Measurements from ENCODE around the gene TCF25.

The TCF25 gene

DNA sequence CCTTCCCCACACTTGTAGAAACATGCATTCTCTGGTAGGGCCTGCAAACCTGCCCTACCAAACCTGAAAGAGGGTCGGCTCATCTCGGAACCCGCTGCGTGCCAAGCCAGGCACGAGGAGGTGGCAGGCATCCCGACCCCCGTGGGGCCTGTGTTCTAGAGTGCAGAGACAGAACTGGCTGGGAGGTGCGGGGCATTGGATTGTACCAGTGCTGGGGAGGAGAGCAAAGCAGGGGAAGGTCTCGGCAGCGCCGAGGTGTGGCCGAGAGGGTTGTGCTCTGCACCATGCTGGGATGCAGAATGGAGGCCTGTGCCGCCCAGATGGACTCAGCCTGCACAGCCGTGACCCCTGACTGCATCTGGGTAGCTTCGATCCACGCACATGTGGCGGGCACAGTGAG lies 27.5 kb downstream of the TCF25 start:
- Histone ChIP-seq H3K4me1 (ENCODE audit: low read depth, poor library complexity, severe bottlenecking) (no peaks in the 10 kb centered on the region), H3K36me3 (ENCODE audit: insufficient read depth) (0 out of 2 replicates have a peak, but pooled peaks cover 2% of the 10 kb centered on the region), H3K4me3 (IDR thresholded peaks at IDR 0.05; ENCODE audit: insufficient read depth, low read depth, low read length) (no peak overlapping the region), H2AFZ (ENCODE audit: low read depth) (no peak overlapping the region), H3K9ac (no peak overlapping the region), H3K27ac (no peak overlapping the region), H3K27me3 (ENCODE audit: insufficient read depth, low read depth) (no peaks in the 10 kb centered on the region), H4K20me1 (ENCODE audit: insufficient read depth) (no peaks in the 10 kb centered on the region), H3K4me2 (no peak overlapping the region), H3K79me2 (ENCODE audit: insufficient read depth, low read depth) (no peaks in the 10 kb centered on the region)
- TF ChIP-seq, protein P1, sequence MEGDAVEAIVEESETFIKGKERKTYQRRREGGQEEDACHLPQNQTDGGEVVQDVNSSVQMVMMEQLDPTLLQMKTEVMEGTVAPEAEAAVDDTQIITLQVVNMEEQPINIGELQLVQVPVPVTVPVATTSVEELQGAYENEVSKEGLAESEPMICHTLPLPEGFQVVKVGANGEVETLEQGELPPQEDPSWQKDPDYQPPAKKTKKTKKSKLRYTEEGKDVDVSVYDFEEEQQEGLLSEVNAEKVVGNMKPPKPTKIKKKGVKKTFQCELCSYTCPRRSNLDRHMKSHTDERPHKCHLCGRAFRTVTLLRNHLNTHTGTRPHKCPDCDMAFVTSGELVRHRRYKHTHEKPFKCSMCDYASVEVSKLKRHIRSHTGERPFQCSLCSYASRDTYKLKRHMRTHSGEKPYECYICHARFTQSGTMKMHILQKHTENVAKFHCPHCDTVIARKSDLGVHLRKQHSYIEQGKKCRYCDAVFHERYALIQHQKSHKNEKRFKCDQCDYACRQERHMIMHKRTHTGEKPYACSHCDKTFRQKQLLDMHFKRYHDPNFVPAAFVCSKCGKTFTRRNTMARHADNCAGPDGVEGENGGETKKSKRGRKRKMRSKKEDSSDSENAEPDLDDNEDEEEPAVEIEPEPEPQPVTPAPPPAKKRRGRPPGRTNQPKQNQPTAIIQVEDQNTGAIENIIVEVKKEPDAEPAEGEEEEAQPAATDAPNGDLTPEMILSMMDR (conservative IDR thresholded peaks at IDR 0.05; ENCODE audit: low read depth, low read length), result no peak

GRCh38 chr16:89902980-89903379 lies 29.6 kb downstream of the TCF25 start:
- H3K4me3 ChIP-seq (IDR thresholded peaks at IDR 0.05; ENCODE audit: insufficient read depth, low read depth, low read length), result no peak overlapping the region
- no peaks in the 10 kb centered on the region for H3K4me1 ChIP-seq (ENCODE audit: low read depth, poor library complexity, severe bottlenecking)
- H3K27ac ChIP-seq, result no peak overlapping the region
- no peak overlapping the region for H2AFZ ChIP-seq (ENCODE audit: low read depth)
- TF ChIP-seq, protein P1 (conservative IDR thresholded peaks at IDR 0.05; ENCODE audit: low read depth, low read length), result no peak
- 0 out of 2 replicates have a peak, but pooled peaks cover 2% of the 10 kb centered on the region for H3K36me3 ChIP-seq (ENCODE audit: insufficient read depth)
- H3K79me2 ChIP-seq (ENCODE audit: insufficient read depth, low read depth), result no peaks in the 10 kb centered on the region
- H3K4me2 ChIP-seq, result no peak overlapping the region
- H4K20me1 ChIP-seq (ENCODE audit: insufficient read depth), result no peaks in the 10 kb centered on the region
- H3K9ac ChIP-seq, result no peak overlapping the region
- no peaks in the 10 kb centered on the region for H3K27me3 ChIP-seq (ENCODE audit: insufficient read depth, low read depth)

DNA sequence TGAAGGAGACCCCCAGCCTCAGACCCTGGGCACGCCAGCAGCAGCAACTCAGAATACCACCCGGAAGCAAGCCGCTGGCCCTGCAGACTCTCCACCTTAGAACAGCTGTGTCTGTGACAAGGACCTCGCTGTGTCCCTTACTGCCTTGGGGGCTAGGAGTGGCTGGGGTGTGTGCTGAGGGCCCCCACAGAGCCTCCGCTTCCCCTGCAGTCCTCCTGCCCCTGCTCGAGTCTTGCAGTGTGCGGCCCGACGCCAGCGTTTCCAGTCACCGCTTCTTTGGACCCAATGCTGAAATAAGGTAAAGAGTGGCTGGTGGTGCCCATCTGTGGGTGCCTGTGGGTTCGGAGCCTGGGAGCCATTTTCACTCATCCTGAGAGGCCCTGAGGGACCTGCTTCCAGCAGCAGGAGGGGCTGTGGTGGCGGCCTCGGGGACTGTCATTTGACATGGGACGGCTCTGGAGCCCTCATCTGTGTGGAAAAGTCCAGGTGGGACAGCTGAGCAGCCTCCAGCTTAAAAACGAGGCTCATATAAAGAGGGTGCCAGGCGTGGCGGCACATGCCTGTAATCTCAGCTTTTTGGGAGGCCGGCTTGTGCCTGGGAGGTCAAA lies 30.6 kb downstream of the TCF25 start:
- Histone ChIP-seq H3K4me1 (ENCODE audit: low read depth, poor library complexity, severe bottlenecking) (no peaks in the 10 kb centered on the region), H3K9ac (no peak overlapping the region), H4K20me1 (ENCODE audit: insufficient read depth) (no peaks in the 10 kb centered on the region), H3K4me2 (no peak overlapping the region), H3K4me3 (IDR thresholded peaks at IDR 0.05; ENCODE audit: insufficient read depth, low read depth, low read length) (no peak overlapping the region), H3K79me2 (ENCODE audit: insufficient read depth, low read depth) (no peaks in the 10 kb centered on the region), H3K27me3 (ENCODE audit: insufficient read depth, low read depth) (no peaks in the 10 kb centered on the region), H2AFZ (ENCODE audit: low read depth) (no peak overlapping the region), H3K36me3 (ENCODE audit: insufficient read depth) (no peaks in the 10 kb centered on the region), H3K27ac (no peak overlapping the region)
- TF ChIP-seq, protein P1 (conservative IDR thresholded peaks at IDR 0.05; ENCODE audit: low read depth, low read length), result no peak

GRCh38 chr16:89904606-89905510 lies 31.5 kb downstream of the TCF25 start:
- Histone ChIP-seq H3K27me3 (ENCODE audit: insufficient read depth, low read depth) (no peaks in the 10 kb centered on the region), H3K9ac (no peak overlapping the region), H4K20me1 (ENCODE audit: insufficient read depth) (no peaks in the 10 kb centered on the region), H3K27ac (no peak overlapping the region), H3K4me3 (IDR thresholded peaks at IDR 0.05; ENCODE audit: insufficient read depth, low read depth, low read length) (no peak overlapping the region), H3K4me1 (ENCODE audit: low read depth, poor library complexity, severe bottlenecking) (no peaks in the 10 kb centered on the region), H3K4me2 (no peak overlapping the region), H3K79me2 (ENCODE audit: insufficient read depth, low read depth) (no peaks in the 10 kb centered on the region), H3K36me3 (ENCODE audit: insufficient read depth) (no peaks in the 10 kb centered on the region), H2AFZ (ENCODE audit: low read depth) (no peak overlapping the region)
- TF ChIP-seq, protein P1 (conservative IDR thresholded peaks at IDR 0.05; ENCODE audit: low read depth, low read length), result no peak
